Measurements from ENCODE around the gene DDX24. TPM values are rescaled to one million over a fixed set of nuclear protein-coding genes. Genes with fewer than 3 reads are reported as not detected.

Gene DDX24
- total and polyA plus RNA-seq, 9 of the 15 experiments (the other 6 are each of a cell fraction or from before 2014, with no cell fraction given), result 82.4 to 175 (median 122) TPM

- BruUV-seq (replicated peaks), result no TSS peak
- H3K9ac ChIP-seq (ENCODE audit: insufficient read depth in 1 of 2, low read depth in 2 of 2, low read length in 2 of 2), result no peak overlapping the region
- ChIA-PET CTCF (ENCODE audit: low intra/inter-chr PET ratio) (no interaction called here), POLR2A (interaction anchor here (0.8 kb wide), 1 partner anchor 284 kb away, joined by 4 read pairs; no protein-coding TSS in a partner anchor)
- WGBS (ENCODE audit: insufficient coverage, low coverage, missing lambda C conversion rate), result 15% methylated on average over 5 of the region's 5 CpGs
- no peaks in the 10 kb centered on the region; the same call in 1 of the 2 replicates for H4K20me1 ChIP-seq (replicated peaks; ENCODE audit: control insufficient read depth, insufficient read depth, low read length)
- intact Hi-C loops (cut with micrococcal nuclease), result no loop called here
- no peak overlapping the region for H3K4me2 ChIP-seq (ENCODE audit: insufficient read depth, low read length)
- TF ChIP-seq ZFP36 (IDR thresholded peaks at IDR 0.05; ENCODE audit: low read depth, low read length, partially characterized antibody) (peak; percentile 92), MCM3 (IDR thresholded peaks at IDR 0.05) (no peak)
- H3K36me3 ChIP-seq (ENCODE audit: control insufficient read depth, insufficient read depth, low read length), result no peaks in the 10 kb centered on the region
- FAIRE-seq (no peak), DNase-seq (ENCODE audit: extremely low read depth in 1 of 4, low spot score in 3 of 4) (no peak), ATAC-seq (no peak)
- no peaks in the 10 kb centered on the region for H3K9me1 ChIP-seq (ENCODE audit: control insufficient read depth, insufficient read depth, low read length)
- H3K4me3 ChIP-seq, result no peak overlapping the region
- H3K4me1 ChIP-seq (replicated peaks in 1 of 2; ENCODE audit: control insufficient read depth in 2 of 2, insufficient read depth in 2 of 2, low read length in 2 of 2), result peaks cover 8 to 16% of the 10 kb centered on the region in 2 experiments; a peak in 4 of 5 replicates
- no peaks in the 10 kb centered on the region for H3K79me2 ChIP-seq (ENCODE audit: control insufficient read depth, insufficient read depth, low read length)
- H3K9me3 ChIP-seq (replicated peaks; ENCODE audit: control insufficient read depth, insufficient read depth, low read depth, low read length), result no peaks in the 10 kb centered on the region
- H3K27me3 ChIP-seq (ENCODE audit: control insufficient read depth in 2 of 2, insufficient read depth in 2 of 2, low read length in 2 of 2), result peaks cover 2 to 27% of the 10 kb centered on the region in 2 experiments; a peak in 3 of 5 replicates
- no peak overlapping the region for H3K27ac ChIP-seq (ENCODE audit: extremely low read depth, low read depth, low read length)
- in situ Hi-C loops (cut with MboI), result no loop called here
- no peak overlapping the region for H2AFZ ChIP-seq (ENCODE audit: low read depth, low read length)
These were observed 33.0 kb upstream of the DDX24 start for GRCh38 chr14:94113908-94114588.

- Histone ChIP-seq H3K79me2 (ENCODE audit: control insufficient read depth, insufficient read depth, low read length) (no peaks in the 10 kb centered on the region), H4K20me1 (replicated peaks; ENCODE audit: control insufficient read depth, insufficient read depth, low read length) (no peaks in the 10 kb centered on the region; the same call in 1 of the 2 replicates), H3K27ac (ENCODE audit: extremely low read depth, low read depth, low read length) (no peak overlapping the region), H3K36me3 (ENCODE audit: control insufficient read depth, insufficient read depth, low read length) (no peaks in the 10 kb centered on the region), H3K4me2 (ENCODE audit: insufficient read depth, low read length) (no peak overlapping the region), H3K4me3 (no peak overlapping the region), H3K9ac (ENCODE audit: insufficient read depth in 1 of 2, low read depth in 2 of 2, low read length in 2 of 2) (no peak overlapping the region), H3K9me1 (ENCODE audit: control insufficient read depth, insufficient read depth, low read length) (no peaks in the 10 kb centered on the region), H3K27me3 (ENCODE audit: control insufficient read depth in 2 of 2, insufficient read depth in 2 of 2, low read length in 2 of 2) (peaks cover 2 to 27% of the 10 kb centered on the region in 2 experiments; a peak in 3 of 5 replicates), H2AFZ (ENCODE audit: low read depth, low read length) (no peak overlapping the region), H3K4me1 (replicated peaks in 1 of 2; ENCODE audit: control insufficient read depth in 2 of 2, insufficient read depth in 2 of 2, low read length in 2 of 2) (peaks cover 8 to 16% of the 10 kb centered on the region in 2 experiments; a peak in 4 of 5 replicates), H3K9me3 (replicated peaks; ENCODE audit: control insufficient read depth, insufficient read depth, low read depth, low read length) (no peaks in the 10 kb centered on the region)
- CTCF ChIA-PET (ENCODE audit: low intra/inter-chr PET ratio), result no interaction called here
- in situ Hi-C loops (cut with MboI) (no loop called here), intact Hi-C loops (cut with micrococcal nuclease) (no loop called here)
- BruUV-seq (replicated peaks), result no TSS peak
- WGBS (ENCODE audit: insufficient coverage, low coverage, missing lambda C conversion rate), result 53% methylated on average over 4 of the region's 6 CpGs
- POLR2A ChIA-PET, result interaction anchor here (0.6 to 0.8 kb wide), 2 partner anchors 72 to 284 kb away, joined by 3 to 4 read pairs; no protein-coding TSS in a partner anchor
- FAIRE-seq (no peak), ATAC-seq (no peak), DNase-seq (ENCODE audit: extremely low read depth in 1 of 4, low spot score in 3 of 4) (no peak)
- TF ChIP-seq RREB1 (CRISPR knock-in tag; IDR thresholded peaks at IDR 0.05), result no peak
- no peak for TF ChIP-seq ZNF134 (CRISPR knock-in tag; conservative IDR thresholded peaks at IDR 0.05)
- no peak for TF ChIP-seq TCF3 (CRISPR knock-in tag; IDR thresholded peaks at IDR 0.05)
These were observed 32.5 kb upstream of the DDX24 start for GRCh38 chr14:94113490-94113889.
